Glutamatergic neuron (in vitro differentiated cells): ENCODE measurements around the gene ATM. TPM values are rescaled to one million over a fixed set of nuclear protein-coding genes. Genes with fewer than 3 reads are reported as not detected.
"Not testable (repeated sequence)": the region's sequence is repeated elsewhere in the genome, so short reads cannot be mapped to it uniquely, and the experiment has no call there.

Source experiments
- DNase-seq: peaks from one replicate; pipeline ENCODE4 v3.0.0; 2022
- H3K27ac Mint-ChIP-seq: one replicate; pipeline ENCODE4 v1.8.0; 2020; ENCODE audit warnings: mild to moderate bottlenecking, mixed read lengths, inconsistent platforms; ENCODE audit not compliant: unreplicated experiment
- H3K27me3 Mint-ChIP-seq: one replicate; pipeline ENCODE4 v1.8.0; 2020; ENCODE audit warnings: mild to moderate bottlenecking, moderate library complexity, mixed read lengths, inconsistent platforms; ENCODE audit not compliant: unreplicated experiment
- H3K36me3 Mint-ChIP-seq: one replicate; pipeline ENCODE4 v1.8.0; 2020; ENCODE audit warnings: mild to moderate bottlenecking, mixed read lengths, inconsistent platforms; ENCODE audit not compliant: unreplicated experiment
- H3K4me1 Mint-ChIP-seq: one replicate; pipeline ENCODE4 v1.8.0; 2020; ENCODE audit warnings: mild to moderate bottlenecking, low read depth, mixed read lengths, inconsistent platforms; ENCODE audit not compliant: unreplicated experiment
- H3K4me3 Mint-ChIP-seq: one replicate; pipeline ENCODE4 v1.8.0; 2020; ENCODE audit warnings: mild to moderate bottlenecking, mixed read lengths, inconsistent platforms; ENCODE audit not compliant: unreplicated experiment
- H3K9me3 Mint-ChIP-seq: one replicate; pipeline ENCODE4 v1.8.0; 2020; ENCODE audit warnings: mild to moderate bottlenecking, moderate library complexity, mixed read lengths, inconsistent platforms; ENCODE audit not compliant: unreplicated experiment
- CTCF ChIP-seq: fragments of 200-600 bp; sonication (generic); IDR thresholded peaks from one replicate; pipeline ENCODE4 v1.5.0; 2021; ENCODE audit not compliant: partially characterized antibody, unreplicated experiment
- total RNA-seq: library from RNA; stranded (reverse); fragmentation: NEBNext Ultra II Directional; extraction: Animal tissue kit (Norgen Biotek cat#: 25700); gene quantifications from one replicate; pipeline ENCODE4 v1.2.1, GENCODE V29; 2021; ENCODE audit not compliant: unreplicated experiment

Gene ATM
- total RNA-seq, 1 donor from 2014 or later: 139 TPM

GRCh38 chr11:108394744-108395284, 171.9 kb downstream of the ATM start:
- no peak for TF ChIP-seq CTCF
- Mint-ChIP-seq H3K4me1 (no peaks in the 10 kb centered on the region), H3K9me3 (no peaks in the 10 kb centered on the region), H3K27me3 (no peaks in the 10 kb centered on the region), H3K4me3 (no peak overlapping the region), H3K36me3 (no peaks in the 10 kb centered on the region), H3K27ac (no peak overlapping the region)
- DNase-seq: no peak

- DNase-seq, H3K4me3 Mint-ChIP-seq, H3K27me3 Mint-ChIP-seq, H3K9me3 Mint-ChIP-seq, H3K36me3 Mint-ChIP-seq, H3K27ac Mint-ChIP-seq, H3K4me1 Mint-ChIP-seq: not testable (repeated sequence)
Measured at GRCh38 chr11:108396672-108397071, 173.8 kb downstream of the ATM start.

- Mint-ChIP-seq H3K4me3 (no peak overlapping the region), H3K36me3 (no peaks in the 10 kb centered on the region), H3K9me3 (no peaks in the 10 kb centered on the region), H3K4me1 (no peaks in the 10 kb centered on the region), H3K27me3 (no peaks in the 10 kb centered on the region), H3K27ac (no peak overlapping the region)
- DNase-seq: no peak
- no peak for TF ChIP-seq CTCF
Measured at GRCh38 chr11:108398439-108398838, 175.6 kb downstream of the ATM start.

GRCh38 chr11:108402241-108402640, 179.4 kb downstream of the ATM start:
- no peaks in the 10 kb centered on the region for H3K27me3 Mint-ChIP-seq
- no peak for TF ChIP-seq CTCF
- no peak overlapping the region for H3K27ac Mint-ChIP-seq
- H3K4me1 Mint-ChIP-seq: no peaks in the 10 kb centered on the region
- no peaks in the 10 kb centered on the region for H3K36me3 Mint-ChIP-seq
- H3K9me3 Mint-ChIP-seq: no peaks in the 10 kb centered on the region
- no peak for DNase-seq
- H3K4me3 Mint-ChIP-seq: no peak overlapping the region

- Mint-ChIP-seq H3K27ac (no peak overlapping the region), H3K4me1 (no peaks in the 10 kb centered on the region), H3K4me3 (no peak overlapping the region), H3K36me3 (no peaks in the 10 kb centered on the region), H3K27me3 (no peaks in the 10 kb centered on the region), H3K9me3 (no peaks in the 10 kb centered on the region)
- no peak for DNase-seq
- TF ChIP-seq CTCF: no peak
Measured at GRCh38 chr11:108403052-108403451, 180.2 kb downstream of the ATM start.

GRCh38 chr11:108405706-108406105, 182.8 kb downstream of the ATM start:
- no peak for DNase-seq
- Mint-ChIP-seq H3K4me3 (no peak overlapping the region), H3K27me3 (no peaks in the 10 kb centered on the region), H3K9me3 (no peaks in the 10 kb centered on the region), H3K27ac (no peak overlapping the region), H3K4me1 (no peaks in the 10 kb centered on the region), H3K36me3 (no peaks in the 10 kb centered on the region)
- TF ChIP-seq CTCF: no peak
